HFFc6 (cell line): Measurements from ENCODE around the gene ATP2B2. TPM values are rescaled to one million over a fixed set of nuclear protein-coding genes. Genes with fewer than 3 reads are reported as not detected.

Experiments used
- DNase-seq: peaks from one replicate; pipeline ENCODE4 v3.0.0-alpha.2; 2018
- H3K27ac Mint-ChIP-seq: 2 replicates; pipeline ENCODE4 v1.8.0; 2020; ENCODE audit warnings: mild to moderate bottlenecking, mixed read lengths
- H3K27me3 Mint-ChIP-seq: 2 replicates; pipeline ENCODE4 v1.8.0; 2021; ENCODE audit warnings: mild to moderate bottlenecking, moderate library complexity, mixed read lengths; ENCODE audit not compliant: insufficient read depth
- H3K36me3 Mint-ChIP-seq: 2 replicates; pipeline ENCODE4 v1.8.0; 2021; ENCODE audit warnings: low read depth, mixed read lengths
- H3K4me1 Mint-ChIP-seq: 2 replicates; pipeline ENCODE4 v1.8.0; 2020; ENCODE audit warnings: low read depth, mixed read lengths
- H3K4me3 Mint-ChIP-seq: 2 replicates; pipeline ENCODE4 v1.8.0; 2020; ENCODE audit warnings: mild to moderate bottlenecking, moderate library complexity, mixed read lengths
- H3K9me3 Mint-ChIP-seq: 2 replicates; pipeline ENCODE4 v1.8.0; 2020; ENCODE audit warnings: mild to moderate bottlenecking, mixed read lengths
- CTCF ChIP-seq: fragments of 200-600 bp; sonication (generic); IDR thresholded peaks from 2 replicates; pipeline ENCODE4 v1.5.0; 2021; ENCODE audit warnings: antibody characterized with exemption, mild to moderate bottlenecking
- total RNA-seq, 6 experiments: library from RNA; stranded (reverse); fragmentation: NEBNext Ultra II Directional; extraction: Animal tissue kit (Norgen Biotek cat#: 25700); gene quantifications; 2 replicates in 1 of 6; 3 replicates in 5 of 6; pipeline ENCODE4 v1.2.3, GENCODE V29; 2021

Gene ATP2B2
- total RNA-seq, 6 experiments from 2014 or later = not detected

- Mint-ChIP-seq H3K27ac (no peak overlapping the region), H3K27me3 (peaks cover 47% of the 10 kb centered on the region)
Measured at GRCh38 chr3:10529809-10530208, 24.4 kb upstream of the ATP2B2 start.

GRCh38 chr3:10528046-10528445, 22.7 kb upstream of the ATP2B2 start:
- Mint-ChIP-seq H3K4me3 (no peak overlapping the region), H3K9me3 (no peaks in the 10 kb centered on the region), H3K27ac (no peak overlapping the region), H3K36me3 (no peaks in the 10 kb centered on the region), H3K27me3 (peaks cover 57% of the 10 kb centered on the region), H3K4me1 (no peaks in the 10 kb centered on the region)
- DNase-seq = no peak
- no peak for TF ChIP-seq CTCF

More at GRCh38 chr3:10529809-10530208, 24.4 kb upstream of the ATP2B2 start:
- H3K4me1 Mint-ChIP-seq = no peaks in the 10 kb centered on the region
- H3K9me3 Mint-ChIP-seq = no peaks in the 10 kb centered on the region
- no peak for DNase-seq
- no peak for TF ChIP-seq CTCF
- H3K36me3 Mint-ChIP-seq = no peaks in the 10 kb centered on the region
- H3K4me3 Mint-ChIP-seq = no peak overlapping the region

DNA sequence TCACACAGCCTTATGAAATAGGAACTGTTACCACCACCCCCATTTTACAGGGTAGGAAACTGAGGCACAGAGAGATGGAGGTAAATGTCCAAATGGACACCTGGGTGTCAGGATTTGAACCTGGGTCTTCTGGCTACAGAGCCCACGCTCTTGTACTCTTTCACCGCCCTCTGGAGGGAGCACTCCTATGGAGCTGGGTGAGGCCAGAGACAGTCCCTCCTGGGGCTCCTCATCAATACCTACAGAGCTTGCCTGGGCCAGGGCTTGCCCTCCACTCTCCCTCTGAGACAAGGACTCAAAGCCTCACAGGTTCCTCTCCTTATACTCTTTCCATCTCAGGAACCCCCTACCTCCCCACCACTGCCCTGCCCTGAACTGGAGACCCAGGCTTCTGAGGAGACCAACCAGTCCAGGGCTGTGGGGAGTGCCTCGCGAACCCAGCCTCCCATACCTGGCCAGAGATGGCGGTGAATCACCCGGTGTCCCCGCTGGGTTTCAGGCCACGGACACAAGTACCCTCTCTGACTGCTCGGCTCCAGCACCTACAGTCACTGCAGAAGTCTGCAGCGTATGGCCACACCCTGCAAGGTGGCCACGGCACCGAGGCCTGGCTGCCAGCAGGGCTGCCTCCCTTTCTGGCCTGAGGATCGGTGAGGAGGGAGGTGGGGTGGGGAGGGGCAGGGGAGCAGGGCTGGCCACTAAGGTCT, 22.1 kb upstream of the ATP2B2 start:
- no peak overlapping the region for H3K27ac Mint-ChIP-seq
- no peak overlapping the region for H3K4me3 Mint-ChIP-seq
- no peaks in the 10 kb centered on the region for H3K9me3 Mint-ChIP-seq
- no peak for TF ChIP-seq CTCF
- no peaks in the 10 kb centered on the region for H3K4me1 Mint-ChIP-seq
- H3K27me3 Mint-ChIP-seq = peaks cover 63% of the 10 kb centered on the region
- no peak for DNase-seq
- no peaks in the 10 kb centered on the region for H3K36me3 Mint-ChIP-seq

- no peaks in the 10 kb centered on the region for H3K4me1 Mint-ChIP-seq
- TF ChIP-seq CTCF = no peak
- DNase-seq = no peak
- peaks cover 67% of the 10 kb centered on the region for H3K27me3 Mint-ChIP-seq
- no peaks in the 10 kb centered on the region for H3K9me3 Mint-ChIP-seq
- H3K27ac Mint-ChIP-seq = no peak overlapping the region
- H3K36me3 Mint-ChIP-seq = no peaks in the 10 kb centered on the region
- no peak overlapping the region for H3K4me3 Mint-ChIP-seq
Measured at GRCh38 chr3:10526366-10526765, 21.0 kb upstream of the ATP2B2 start.

DNA sequence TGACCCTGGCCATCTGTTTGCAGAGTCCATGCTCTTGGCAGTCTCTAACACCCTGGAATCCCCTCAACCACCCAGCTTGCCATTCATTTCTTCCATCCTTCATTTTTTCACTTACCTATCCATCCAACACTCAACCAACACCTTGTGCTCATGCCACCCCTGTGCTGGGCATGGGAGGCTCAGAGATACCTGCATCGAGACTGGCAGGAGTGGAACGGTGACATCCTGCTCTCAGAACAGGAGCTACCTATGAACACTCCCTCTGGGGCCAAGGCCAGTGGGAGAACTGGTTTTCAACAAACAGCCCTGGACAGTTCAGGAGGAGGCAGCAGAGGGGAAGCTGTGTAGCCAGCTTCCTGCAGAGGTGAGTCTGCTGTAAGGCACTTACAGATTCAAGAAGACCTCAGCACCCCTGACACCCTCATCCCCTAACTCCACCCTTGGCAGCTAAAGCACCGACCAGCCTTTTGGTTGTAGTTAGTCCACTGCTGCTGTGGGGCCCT, 19.5 kb upstream of the ATP2B2 start:
- no peaks in the 10 kb centered on the region for H3K9me3 Mint-ChIP-seq
- H3K27me3 Mint-ChIP-seq = peaks cover 62% of the 10 kb centered on the region
- no peak overlapping the region for H3K27ac Mint-ChIP-seq
- H3K36me3 Mint-ChIP-seq = no peaks in the 10 kb centered on the region
- no peaks in the 10 kb centered on the region for H3K4me1 Mint-ChIP-seq
- no peak for TF ChIP-seq CTCF
- no peak for DNase-seq
- no peak overlapping the region for H3K4me3 Mint-ChIP-seq
